ENCODE data around the gene DOCK9.
"Not testable (repeated sequence)": the region's sequence is repeated elsewhere in the genome, so short reads cannot be mapped to it uniquely, and the experiment has no call there.

The DOCK9 gene

DNA sequence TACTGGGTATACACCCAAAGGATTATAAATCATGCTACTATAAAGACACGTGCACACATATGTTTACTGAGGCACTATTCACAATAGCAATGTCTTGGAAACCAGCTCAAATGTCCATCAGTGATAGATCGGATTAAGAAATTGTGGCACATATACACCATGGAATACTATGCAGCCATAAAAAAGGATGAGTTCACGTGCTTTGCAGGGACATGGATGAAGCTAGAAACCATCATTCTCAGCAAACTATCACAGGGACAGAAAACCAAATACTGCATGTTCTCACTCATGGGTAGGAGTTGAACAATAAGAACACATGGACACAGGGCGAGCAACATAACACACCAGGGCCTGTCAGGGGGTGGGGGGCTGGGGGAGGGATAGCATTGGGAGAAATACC, 223.4 kb downstream of the DOCK9 start:
- not testable (repeated sequence) for DNase-seq (ENCODE audit: extremely low read depth in 1 of 2, low read depth in 1 of 2)

DNA sequence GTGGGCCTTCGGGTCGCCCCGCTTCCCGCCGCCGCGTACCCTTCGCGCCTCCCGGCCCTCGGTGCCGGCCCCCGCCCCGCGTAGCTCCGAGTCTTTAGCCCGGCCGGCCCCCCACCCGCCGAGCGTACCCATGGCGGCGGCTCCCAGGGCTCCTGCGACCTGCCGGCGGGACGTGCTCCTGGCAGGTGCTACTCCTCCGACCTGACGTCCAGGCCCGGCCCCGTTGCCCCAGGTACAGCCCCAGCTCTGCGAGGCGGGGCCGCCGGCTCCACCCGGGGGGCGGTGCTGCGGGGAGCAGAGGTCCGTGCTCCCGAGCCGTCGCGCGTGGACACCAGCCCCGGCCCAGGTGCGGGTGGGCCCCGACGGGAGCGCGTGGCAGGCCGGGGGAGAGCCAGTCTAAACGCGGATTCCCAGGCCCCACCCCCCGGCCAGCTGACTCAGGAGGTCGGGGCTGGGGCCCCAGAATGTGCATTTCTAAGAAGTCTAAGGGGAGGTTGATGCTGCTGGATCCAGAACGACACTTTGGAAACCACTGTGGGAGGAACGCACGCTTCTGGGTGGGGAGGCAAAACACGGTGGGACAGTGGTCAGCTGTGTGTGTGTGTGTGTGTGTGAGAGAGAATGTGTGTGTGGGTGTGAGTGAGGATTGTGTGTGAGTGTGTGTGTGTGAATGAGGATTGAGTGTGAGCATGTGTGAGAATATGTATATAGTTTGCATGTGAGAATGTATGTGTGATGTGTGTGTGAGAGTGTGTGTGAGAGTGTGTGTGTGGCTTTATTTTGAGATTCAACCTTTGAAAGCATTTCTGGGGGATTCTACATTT, 225.2 kb downstream of the DOCK9 start, which contains the start of gene SLC15A1:
Gene SLC15A1, minus strand, starts transcription at position 206 of the 824 bp plus-strand sequence. Its CDS starts 74 bp downstream, at position 132.
- DNase-seq (ENCODE audit: extremely low read depth in 1 of 2, low read depth in 1 of 2), result no peak

DNA sequence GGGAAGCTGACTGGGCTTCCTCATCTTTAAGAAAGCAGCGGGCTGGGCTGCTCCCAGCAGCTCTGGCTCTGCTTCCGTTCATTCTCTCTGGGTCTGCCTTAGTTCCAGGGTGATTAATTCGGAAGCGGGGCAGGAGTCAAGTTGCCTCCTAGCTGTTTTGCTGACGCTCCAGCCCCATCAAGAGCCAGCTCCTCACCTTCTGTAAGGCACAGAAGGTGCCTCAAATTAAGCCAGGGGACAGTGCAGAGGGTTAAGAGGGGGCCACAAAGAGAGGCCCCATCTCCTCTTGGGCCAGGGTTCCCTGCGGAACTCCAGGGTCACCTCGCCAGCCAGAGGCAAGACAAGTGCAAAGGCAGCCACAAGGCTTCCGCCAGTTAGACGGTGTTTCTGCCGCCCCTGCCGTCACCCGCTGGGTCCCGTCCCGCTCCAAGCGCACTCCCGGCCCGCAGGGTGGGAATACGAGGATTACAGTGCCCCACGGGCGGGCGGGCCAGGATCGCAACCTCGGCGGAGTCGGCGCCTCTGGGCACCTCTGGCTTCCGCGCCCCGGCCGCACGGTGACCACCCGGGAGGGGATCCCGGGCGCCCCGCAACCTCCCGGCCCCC, 225.9 kb downstream of the DOCK9 start:
- no peak for DNase-seq (ENCODE audit: extremely low read depth in 1 of 2, low read depth in 1 of 2)

DNA sequence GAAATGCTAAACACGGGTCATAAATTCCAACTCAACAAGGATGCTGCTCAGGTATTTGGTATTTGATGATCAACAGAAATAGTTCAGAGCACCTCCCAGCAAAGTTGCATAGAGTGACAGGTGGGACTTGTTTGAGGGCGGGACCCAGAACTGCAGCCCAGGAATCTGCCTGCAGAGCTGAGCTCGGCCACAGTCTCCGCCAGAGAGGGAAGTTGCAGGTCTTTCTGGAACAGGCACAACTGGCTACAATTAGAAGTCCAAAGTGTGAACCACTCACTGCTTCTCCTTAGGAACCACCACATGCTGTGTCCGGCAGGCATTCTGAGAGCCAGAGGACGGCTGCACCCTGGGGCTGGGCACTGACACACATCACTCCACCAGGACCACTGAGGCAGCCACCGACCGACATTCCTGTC, 226.5 kb downstream of the DOCK9 start:
- DNase-seq (ENCODE audit: extremely low read depth in 1 of 2, low read depth in 1 of 2), result no peak

DNA sequence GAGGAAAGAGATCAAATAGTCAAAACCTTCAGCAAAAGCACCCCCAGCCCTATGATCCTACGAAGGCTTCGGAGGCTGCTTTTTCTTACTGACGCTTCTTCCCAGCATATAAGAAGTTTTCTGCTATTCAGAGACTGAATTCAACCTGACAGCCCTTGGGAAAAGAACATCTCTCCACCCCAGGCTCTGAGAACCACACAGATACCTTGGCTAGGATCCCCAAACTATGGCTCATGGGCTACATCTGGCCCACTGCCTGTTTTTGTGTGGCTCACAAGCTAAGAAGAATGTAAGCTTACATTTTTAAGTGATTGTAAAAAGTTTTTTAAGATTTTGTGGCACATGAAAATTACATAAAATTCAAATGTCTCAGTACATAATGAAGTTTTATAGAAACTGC, 228.4 kb downstream of the DOCK9 start:
- DNase-seq (ENCODE audit: extremely low read depth in 1 of 2, low read depth in 1 of 2), result no peak

DNA sequence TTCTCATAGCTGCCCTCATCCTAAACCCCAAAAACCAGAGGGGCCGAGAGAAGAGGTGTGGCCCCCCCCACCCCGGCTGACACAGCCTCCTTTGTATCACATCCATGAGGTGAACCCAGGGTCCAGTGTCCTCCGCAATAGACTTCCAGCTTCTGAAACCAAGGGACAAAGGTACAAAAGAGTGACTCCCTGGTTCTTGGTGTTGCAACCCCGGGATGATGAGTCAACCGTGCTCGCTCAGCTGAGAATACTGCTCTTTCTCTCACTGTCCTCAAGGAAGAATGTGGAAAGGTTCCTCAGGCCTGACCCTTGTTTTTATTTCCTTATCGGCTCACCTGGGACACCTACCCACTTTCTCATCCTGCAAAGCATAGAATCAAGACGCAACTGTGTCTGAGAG, 230.9 kb downstream of the DOCK9 start:
- DNase-seq (ENCODE audit: extremely low read depth in 1 of 2, low read depth in 1 of 2), result no peak
